Measurements from ENCODE around the gene TTC9B. TPM values are rescaled to one million over a fixed set of nuclear protein-coding genes. Genes with fewer than 3 reads are reported as not detected.

TTC9B gene
- total and polyA plus RNA-seq, 2 of the 13 experiments (the other 11 are each of a cell fraction or from before 2014, with no cell fraction given), result not detected

DNA sequence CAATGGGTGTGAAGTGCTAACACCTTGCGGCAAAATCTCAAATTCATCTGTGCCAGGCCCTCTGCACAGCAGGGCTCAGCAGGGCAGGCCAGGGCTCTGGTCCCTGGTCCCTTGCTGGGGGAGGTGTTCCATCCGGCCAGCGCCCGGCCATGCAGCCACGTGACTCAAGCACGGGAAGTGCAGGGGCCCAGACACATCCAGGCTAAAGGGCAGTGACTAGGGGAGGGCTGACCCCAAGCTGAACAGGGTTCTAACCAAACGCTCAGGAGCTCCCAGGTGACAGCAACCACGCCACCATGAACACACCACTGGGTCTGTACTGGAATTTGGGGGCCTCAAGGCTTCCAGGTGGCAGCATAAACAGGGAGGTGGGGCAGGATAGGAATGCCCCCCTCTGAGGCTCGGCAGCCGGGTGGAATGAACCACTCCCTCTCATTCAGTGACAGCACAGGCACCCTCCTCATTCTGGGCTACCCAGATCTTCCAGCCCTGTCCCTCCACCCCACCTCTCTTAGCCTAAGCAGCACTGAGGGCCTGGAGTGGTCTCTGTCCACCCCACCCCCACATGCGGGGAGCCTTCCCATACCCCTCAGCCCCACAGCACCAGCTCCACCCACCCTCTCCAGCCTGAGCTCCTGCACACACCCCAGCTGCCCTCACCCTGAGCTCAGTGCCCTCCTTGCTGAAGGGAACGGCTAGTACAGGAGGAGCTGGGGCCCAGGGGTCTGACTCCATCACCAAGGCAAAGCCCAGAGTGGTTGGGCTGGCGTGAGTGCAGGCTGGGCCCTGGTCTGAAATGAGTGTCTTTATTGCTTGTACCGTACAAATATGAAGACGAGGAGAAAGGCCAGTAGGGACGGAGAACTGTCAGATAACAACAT, 13.6 kb upstream of the TTC9B start (continued):
- TF ChIP-seq, protein P1, sequence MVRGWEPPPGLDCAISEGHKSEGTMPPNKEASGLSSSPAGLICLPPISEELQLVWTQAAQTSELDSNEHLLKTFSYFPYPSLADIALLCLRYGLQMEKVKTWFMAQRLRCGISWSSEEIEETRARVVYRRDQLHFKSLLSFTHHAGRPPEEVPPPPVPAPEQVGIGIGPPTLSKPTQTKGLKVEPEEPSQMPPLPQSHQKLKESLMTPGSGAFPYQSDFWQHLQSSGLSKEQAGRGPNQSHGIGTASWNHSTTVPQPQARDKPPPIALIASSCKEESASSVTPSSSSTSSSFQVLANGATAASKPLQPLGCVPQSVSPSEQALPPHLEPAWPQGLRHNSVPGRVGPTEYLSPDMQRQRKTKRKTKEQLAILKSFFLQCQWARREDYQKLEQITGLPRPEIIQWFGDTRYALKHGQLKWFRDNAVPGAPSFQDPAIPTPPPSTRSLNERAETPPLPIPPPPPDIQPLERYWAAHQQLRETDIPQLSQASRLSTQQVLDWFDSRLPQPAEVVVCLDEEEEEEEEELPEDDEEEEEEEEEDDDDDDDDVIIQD (CRISPR knock-in tag; IDR thresholded peaks at IDR 0.05; ENCODE audit: low read depth), result peak; percentile 67
- TF ChIP-seq, protein P2, sequence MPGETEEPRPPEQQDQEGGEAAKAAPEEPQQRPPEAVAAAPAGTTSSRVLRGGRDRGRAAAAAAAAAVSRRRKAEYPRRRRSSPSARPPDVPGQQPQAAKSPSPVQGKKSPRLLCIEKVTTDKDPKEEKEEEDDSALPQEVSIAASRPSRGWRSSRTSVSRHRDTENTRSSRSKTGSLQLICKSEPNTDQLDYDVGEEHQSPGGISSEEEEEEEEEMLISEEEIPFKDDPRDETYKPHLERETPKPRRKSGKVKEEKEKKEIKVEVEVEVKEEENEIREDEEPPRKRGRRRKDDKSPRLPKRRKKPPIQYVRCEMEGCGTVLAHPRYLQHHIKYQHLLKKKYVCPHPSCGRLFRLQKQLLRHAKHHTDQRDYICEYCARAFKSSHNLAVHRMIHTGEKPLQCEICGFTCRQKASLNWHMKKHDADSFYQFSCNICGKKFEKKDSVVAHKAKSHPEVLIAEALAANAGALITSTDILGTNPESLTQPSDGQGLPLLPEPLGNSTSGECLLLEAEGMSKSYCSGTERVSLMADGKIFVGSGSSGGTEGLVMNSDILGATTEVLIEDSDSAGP (CRISPR knock-in tag; IDR thresholded peaks at IDR 0.05; ENCODE audit: borderline replicate concordance), result peak; percentile 82
- peak; percentile 29 for TF ChIP-seq SKI (IDR thresholded peaks at IDR 0.05; ENCODE audit: partially characterized antibody)
- TF ChIP-seq KLF9 (CRISPR knock-in tag; IDR thresholded peaks at IDR 0.05; ENCODE audit: low read depth), result peak; percentile 80; the same call in 1 of the 2 replicates
- TF ChIP-seq MATR3 (CRISPR knock-in tag; IDR thresholded peaks at IDR 0.05), result no peak
- TF ChIP-seq, protein P3, sequence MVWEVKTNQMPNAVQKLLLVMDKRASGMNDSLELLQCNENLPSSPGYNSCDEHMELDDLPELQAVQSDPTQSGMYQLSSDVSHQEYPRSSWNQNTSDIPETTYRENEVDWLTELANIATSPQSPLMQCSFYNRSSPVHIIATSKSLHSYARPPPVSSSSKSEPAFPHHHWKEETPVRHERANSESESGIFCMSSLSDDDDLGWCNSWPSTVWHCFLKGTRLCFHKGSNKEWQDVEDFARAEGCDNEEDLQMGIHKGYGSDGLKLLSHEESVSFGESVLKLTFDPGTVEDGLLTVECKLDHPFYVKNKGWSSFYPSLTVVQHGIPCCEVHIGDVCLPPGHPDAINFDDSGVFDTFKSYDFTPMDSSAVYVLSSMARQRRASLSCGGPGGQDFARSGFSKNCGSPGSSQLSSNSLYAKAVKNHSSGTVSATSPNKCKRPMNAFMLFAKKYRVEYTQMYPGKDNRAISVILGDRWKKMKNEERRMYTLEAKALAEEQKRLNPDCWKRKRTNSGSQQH (CRISPR knock-in tag; IDR thresholded peaks at IDR 0.05; ENCODE audit: low read depth), result peak; percentile 66; the same call in 1 of the 2 replicates
- peak; percentile 87; the same call in 1 of the 2 replicates for TF ChIP-seq SALL1 (CRISPR knock-in tag; IDR thresholded peaks at IDR 0.05)
- TF ChIP-seq SALL2 (CRISPR knock-in tag; IDR thresholded peaks at IDR 0.05), result no peak
- no peak for TF ChIP-seq ZNF44 (CRISPR knock-in tag; IDR thresholded peaks at IDR 0.05)
- TF ChIP-seq POGZ (CRISPR knock-in tag; IDR thresholded peaks at IDR 0.05), result peak; percentile 58
- no peak for TF ChIP-seq ZNF20 (CRISPR knock-in tag; IDR thresholded peaks at IDR 0.05)
- TF ChIP-seq, protein P4, sequence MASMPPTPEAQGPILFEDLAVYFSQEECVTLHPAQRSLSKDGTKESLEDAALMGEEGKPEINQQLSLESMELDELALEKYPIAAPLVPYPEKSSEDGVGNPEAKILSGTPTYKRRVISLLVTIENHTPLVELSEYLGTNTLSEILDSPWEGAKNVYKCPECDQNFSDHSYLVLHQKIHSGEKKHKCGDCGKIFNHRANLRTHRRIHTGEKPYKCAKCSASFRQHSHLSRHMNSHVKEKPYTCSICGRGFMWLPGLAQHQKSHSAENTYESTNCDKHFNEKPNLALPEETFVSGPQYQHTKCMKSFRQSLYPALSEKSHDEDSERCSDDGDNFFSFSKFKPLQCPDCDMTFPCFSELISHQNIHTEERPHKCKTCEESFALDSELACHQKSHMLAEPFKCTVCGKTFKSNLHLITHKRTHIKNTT (CRISPR knock-in tag; IDR thresholded peaks at IDR 0.05), result no peak
- TF ChIP-seq, protein P5, sequence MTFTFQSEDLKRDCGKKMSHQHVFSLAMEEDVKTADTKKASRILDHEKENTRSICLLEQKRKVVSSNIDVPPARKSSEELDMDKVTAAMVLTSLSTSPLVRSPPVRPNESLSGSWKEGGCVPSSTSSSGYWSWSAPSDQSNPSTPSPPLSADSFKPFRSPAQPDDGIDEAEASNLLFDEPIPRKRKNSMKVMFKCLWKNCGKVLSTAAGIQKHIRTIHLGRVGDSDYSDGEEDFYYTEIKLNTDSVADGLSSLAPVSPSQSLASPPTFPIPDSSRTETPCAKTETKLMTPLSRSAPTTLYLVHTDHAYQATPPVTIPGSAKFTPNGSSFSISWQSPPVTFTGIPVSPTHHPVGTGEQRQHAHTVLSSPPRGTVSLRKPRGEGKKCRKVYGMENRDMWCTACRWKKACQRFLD (CRISPR knock-in tag; IDR thresholded peaks at IDR 0.05; ENCODE audit: borderline replicate concordance), result no peak
- TF ChIP-seq ATAD3A (CRISPR knock-in tag; IDR thresholded peaks at IDR 0.05), result no peak
- TF ChIP-seq, protein P6, sequence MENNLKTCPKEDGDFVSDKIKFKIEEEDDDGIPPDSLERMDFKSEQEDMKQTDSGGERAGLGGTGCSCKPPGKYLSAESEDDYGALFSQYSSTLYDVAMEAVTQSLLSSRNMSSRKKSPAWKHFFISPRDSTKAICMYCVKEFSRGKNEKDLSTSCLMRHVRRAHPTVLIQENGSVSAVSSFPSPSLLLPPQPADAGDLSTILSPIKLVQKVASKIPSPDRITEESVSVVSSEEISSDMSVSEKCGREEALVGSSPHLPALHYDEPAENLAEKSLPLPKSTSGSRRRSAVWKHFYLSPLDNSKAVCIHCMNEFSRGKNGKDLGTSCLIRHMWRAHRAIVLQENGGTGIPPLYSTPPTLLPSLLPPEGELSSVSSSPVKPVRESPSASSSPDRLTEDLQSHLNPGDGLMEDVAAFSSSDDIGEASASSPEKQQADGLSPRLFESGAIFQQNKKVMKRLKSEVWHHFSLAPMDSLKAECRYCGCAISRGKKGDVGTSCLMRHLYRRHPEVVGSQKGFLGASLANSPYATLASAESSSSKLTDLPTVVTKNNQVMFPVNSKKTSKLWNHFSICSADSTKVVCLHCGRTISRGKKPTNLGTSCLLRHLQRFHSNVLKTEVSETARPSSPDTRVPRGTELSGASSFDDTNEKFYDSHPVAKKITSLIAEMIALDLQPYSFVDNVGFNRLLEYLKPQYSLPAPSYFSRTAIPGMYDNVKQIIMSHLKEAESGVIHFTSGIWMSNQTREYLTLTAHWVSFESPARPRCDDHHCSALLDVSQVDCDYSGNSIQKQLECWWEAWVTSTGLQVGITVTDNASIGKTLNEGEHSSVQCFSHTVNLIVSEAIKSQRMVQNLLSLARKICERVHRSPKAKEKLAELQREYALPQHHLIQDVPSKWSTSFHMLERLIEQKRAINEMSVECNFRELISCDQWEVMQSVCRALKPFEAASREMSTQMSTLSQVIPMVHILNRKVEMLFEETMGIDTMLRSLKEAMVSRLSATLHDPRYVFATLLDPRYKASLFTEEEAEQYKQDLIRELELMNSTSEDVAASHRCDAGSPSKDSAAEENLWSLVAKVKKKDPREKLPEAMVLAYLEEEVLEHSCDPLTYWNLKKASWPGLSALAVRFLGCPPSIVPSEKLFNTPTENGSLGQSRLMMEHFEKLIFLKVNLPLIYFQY (CRISPR knock-in tag; IDR thresholded peaks at IDR 0.05; ENCODE audit: borderline replicate concordance), result peak; percentile 76; the same call in 1 of the 2 replicates
- TF ChIP-seq GTF2F1 (IDR thresholded peaks at IDR 0.05; ENCODE audit: low read length), result no peak
- TF ChIP-seq STAG1 (CRISPR knock-in tag; IDR thresholded peaks at IDR 0.05), result peak; percentile 22; the same call in 1 of the 2 replicates
- peak; percentile 80 for TF ChIP-seq ZNF501 (CRISPR knock-in tag; IDR thresholded peaks at IDR 0.05)
